NCI-H1436 treated with DMSO at 0.1 percent for 48 hours (cell line): ENCODE data around the gene RAB36.

Source experiments
- DNase-seq: peaks from one replicate; lab custom pipeline; 2025; lab: John Stamatoyannopoulos, UW

RAB36 gene

DNA sequence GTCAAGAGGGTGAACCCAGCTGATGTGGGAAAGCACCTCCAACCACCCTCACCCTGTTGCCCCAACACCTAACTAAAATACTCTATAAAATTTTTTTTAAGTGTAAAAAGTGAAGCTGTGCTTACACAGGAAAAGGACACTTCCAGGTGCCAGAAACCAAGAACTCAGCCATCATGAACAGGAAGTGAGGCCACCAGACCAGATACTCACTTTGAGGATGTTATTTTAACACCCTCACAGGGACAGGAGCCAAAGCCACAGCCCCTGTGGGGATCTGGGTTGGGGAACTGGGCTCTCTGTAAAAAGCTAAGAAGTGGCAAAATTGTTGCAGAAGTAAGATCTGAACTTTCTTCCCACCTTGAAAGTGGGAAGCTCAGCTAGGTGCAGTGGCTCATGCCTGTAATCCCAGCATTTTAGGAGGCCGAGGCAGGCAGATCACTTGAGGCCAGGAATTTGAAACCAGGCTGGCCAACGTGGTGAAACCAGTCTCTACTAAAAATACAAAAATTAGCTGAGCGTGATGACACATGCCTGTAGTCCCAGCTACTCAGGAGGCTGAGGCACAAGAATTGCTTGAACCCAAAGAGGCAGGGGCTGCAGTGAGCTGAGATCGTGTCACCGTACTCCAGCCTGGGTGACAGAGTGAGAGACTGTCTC, 7.2 kb upstream of the RAB36 start:
- no peak for DNase-seq

DNA sequence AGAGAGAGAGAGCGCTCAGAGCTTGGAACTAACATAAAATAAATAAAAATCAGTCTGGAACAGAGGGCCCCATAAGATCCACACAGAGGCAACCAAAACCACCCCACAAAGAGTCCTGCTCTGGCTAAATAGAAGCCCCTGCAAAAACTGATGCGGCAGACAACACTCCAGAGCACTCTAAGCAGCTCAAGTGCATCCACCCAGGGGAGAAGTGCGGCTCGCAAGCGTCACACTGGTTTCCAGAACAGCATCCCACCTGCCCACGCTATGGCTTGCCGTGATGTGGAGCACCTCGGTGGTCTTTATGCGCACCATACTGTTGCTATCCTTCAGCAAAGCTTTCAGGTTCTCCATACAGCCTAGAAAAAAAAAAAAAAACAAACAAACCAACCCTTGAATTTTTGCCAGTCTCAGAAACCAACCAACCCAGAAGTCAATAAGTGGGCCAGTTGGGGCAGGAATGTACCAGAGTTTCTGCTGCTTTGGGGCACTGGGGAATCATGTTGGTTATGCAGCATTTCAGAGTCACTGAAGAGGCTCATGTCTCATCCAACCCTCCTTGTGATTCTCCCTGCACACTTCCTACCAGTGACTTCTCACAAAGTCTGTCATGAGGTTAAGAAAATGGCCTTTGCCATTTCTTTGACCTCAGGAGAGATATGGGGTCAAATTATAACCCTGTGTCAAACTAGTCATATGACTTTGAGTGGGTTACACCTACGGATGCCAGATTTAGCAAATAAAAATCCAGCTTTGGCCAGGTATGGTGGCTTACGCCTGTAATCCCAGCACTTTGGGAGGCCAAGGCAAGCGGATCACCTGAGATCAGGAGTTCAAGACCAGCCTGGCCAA, 6.5 kb upstream of the RAB36 start:
- DNase-seq, result no peak

DNA sequence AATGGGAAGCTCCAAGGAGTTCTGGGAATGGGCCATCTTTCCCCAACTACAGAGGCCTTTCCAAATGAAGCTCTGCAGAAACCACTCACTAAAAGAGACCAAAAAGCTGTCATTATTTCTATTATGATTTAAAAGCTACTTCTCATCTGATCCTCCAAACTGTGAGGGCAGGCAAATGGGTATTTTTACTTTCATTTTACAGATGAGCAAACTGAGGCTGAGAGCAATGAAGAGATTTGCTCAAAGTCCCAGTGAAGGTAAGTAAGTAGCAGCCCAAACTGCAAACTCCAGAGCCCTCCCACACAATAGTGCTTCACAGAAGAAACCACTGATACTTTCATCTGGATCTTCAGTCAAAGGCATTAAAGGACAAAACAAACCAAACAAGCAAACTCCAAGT, 4.9 kb upstream of the RAB36 start:
- no peak for DNase-seq

DNA sequence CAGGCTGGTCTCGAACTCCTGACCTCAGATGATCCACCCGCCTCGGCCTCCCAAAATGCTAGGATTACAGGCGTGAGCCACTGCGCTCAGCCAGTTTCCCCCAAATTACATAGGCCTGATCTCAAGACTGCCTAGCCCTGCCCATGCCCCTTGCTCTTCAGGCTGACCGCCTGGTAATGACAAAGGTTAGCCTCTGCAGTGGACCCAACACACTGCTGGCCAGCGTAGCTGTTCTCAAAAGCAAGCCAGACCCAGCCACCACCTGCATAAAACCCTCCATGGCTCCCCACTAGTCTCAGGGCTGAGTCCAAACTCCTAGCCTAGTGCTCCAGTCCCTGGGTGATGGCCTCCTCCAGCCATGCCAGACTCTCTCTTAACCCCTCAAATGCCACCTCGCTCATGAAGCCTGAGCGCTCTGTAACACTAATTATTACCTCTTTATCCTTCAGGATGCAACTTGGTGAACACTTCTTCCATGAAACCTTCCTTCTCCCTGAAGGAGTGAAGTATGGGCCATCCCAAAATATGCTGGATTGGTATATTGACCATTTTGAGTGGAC, 2.7 kb upstream of the RAB36 start:
- no peak for DNase-seq

DNA sequence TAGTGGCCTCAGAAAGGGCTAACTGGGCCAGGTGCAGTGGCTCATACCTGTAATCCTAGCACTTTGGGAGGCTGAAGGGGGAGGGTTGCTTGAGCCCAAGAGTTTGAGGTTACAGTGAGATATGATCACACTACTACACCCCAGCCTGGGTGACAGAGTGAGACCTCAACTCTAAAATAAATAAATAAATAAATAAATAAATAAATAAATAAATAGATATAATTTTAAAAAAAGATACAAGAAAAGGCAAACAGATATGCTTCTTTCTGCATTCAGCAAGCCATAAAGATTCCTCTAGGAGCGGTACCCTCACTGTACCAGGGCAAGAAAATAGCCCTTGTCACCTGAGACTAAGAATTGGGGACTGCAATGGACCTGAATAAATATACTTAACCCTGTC, 2.2 kb upstream of the RAB36 start:
- DNase-seq, result no peak

DNA sequence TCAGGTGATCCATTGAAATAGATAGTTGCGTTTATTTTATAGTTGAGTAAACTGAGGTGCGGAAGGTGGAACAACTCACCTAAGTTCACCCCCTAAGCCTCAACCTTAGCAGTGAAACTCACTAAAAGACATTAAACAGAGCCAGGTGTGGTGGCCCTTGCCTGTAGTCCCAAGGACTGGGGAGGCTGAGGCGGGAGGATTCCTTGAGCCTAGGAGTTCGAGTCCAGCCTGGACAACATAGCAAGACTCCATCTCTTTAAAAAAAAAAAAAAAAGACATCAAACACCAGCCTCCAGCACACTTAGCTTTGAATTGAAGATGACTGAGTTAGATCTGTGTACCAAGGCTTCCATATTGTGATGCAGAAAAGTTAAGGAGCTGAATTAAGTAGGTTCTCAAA, 845 bp upstream of the RAB36 start:
- no peak for DNase-seq

DNA sequence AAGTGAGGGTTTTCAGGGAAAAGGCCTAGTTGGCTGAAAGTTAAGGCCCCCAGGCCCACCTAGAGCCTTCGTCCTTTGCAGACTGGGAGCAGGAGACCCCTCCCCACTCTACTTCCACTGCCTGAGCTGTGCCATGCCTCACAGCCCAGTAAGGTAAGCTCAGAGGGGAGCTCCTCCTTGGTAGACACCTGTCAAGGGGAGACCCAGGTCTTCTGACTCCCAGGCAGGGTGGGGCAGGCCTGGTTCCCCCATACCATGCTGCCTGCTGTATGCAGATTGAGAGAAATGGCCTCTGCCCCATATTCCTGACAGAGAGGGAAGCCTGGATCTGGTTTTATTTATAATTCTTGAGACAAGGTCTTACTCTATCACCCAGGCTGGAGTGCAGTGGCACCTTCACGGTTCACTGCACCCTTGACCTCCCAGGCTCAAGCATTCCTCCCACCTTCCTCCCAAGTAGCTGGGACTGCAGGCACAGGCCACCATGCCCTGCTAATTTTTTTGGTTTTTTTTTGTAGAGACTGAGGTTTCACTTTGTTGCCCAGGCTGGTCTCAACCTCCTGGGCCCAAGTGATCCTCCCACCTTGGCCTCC, 697 bp downstream of the RAB36 start:
- DNase-seq, result no peak

DNA sequence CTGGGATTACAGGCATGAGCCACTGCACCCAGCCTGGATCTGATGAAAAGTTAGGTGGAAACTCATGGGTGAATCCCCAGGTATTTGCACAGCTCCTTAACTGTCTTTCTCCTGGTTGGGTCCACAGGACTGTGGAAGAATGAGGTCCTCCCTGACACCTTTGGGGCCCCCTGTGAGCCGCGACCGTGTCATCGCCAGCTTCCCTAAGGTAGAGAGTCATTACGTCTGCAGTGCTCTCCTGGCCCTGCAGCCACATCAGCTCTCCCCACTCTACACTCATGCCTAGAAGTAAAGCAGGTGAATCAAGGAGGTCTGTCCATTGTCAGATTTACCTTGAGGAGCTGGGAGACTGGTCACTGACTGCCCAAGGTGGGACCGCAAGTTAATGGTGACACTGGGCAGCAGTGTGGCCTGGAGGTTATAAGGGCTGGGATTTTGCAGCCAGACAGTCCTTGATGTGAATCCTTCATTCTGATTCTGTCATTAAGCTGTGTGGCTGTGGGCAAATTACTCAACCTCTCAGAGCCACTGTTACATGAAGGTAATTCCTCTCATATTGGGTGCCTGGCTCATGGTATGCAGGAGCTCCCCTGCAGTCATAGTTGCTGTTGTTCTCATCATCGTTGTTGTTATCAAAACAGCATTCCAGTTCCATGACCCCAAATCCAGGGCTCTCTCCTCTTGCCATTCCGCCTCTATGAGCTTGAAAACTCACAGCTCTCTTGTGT, 1.4 kb downstream of the RAB36 start:
- no peak for DNase-seq

DNA sequence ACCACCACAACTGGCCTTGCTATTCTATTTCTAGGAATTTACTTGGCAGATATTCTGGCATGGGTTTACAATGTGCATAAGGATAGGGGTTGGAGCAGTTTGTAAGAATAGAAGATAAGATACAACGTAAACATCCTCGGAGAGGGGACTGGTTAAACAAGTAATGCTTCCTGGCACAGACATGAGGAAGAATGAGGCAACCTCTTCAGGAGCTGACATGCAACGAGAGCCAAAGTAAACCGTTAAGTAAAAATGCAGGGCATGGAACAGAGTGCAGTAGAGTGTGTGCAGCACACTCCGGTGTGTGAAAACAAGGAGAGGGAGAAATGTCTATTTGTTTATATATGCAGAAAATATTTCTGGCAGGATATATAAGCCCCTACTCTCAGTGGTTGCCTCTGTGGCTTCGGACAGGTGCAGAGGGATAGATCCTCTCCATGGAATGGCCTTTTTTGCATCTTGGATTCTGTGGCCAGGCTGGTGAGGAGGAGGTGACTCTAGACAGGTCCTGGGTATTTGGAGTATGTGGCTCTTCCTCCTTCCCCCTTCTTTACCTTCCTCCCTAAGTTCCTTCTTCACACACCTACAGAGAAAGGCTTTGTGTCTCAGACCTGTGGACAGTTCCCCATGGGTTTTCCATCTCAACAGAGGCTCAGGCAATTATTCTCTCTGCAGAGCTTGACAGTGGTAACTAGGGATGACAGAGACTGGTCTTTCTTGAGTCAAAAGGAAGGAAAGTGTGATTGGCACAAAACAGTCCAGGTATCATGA, 2.5 kb downstream of the RAB36 start:
- DNase-seq, result no peak

DNA sequence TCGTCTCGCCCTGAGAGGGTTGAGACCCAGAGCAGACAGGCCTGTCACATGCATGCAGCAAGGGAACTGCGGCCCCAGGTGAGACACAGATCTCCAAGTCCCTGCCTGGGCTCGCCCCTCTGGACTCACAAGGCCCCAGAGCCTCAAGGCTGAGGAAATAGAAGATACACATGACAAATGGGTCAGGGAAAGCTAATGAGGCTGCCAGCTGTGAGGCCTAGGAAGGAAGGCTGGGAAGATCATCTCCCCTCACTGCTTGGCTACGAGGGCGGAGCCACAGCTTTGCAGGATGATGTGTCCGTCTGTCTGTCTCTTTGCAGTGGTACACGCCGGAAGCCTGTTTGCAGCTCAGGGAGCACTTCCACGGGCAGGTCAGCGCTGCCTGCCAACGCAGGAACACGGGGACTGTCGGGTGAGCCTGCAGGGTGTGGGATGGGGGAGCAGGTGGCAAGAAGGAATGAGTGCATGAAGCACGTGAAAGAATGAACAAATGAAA, 4.5 kb downstream of the RAB36 start:
- DNase-seq, result no peak

DNA sequence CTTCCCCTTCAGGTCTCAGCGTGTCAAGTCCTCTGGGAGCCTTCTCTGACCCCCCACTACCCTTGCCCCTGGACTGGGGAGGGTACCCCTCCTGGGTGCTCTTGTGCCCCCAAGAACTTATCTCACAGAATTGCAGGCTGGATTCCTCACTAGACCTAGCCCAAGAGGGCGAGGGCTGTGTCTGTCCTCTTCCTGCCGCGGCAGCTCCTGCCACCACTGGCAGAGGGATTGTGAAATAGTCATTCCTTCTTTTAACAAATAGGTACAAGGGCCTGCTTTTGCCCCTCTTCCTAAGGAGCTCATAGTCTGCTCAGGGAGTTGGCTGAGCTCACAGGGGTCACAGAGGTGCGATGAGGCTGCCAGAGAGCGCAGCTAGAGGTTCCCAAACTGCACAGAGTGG, 5.5 kb downstream of the RAB36 start:
- DNase-seq, result no peak

DNA sequence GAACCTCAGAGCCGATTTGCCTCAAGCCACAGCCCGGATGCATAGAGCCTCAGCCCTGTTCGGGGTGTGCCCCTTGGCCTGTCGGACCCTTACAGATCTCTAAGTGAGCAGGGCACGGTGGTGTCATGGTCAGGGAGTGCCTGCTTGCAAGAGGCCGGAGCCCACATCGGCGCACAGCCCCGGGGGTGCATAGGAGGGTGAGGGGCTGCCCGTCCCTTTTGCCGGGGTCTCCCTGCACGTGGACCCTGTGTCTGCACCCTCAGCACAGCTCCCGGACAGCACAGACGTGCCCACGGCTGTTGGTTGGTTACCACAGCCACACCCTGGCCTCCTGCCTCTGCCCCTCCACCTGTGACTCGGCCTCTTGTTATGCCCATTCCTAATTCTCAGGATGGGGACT, 6.5 kb downstream of the RAB36 start:
- DNase-seq, result no peak

DNA sequence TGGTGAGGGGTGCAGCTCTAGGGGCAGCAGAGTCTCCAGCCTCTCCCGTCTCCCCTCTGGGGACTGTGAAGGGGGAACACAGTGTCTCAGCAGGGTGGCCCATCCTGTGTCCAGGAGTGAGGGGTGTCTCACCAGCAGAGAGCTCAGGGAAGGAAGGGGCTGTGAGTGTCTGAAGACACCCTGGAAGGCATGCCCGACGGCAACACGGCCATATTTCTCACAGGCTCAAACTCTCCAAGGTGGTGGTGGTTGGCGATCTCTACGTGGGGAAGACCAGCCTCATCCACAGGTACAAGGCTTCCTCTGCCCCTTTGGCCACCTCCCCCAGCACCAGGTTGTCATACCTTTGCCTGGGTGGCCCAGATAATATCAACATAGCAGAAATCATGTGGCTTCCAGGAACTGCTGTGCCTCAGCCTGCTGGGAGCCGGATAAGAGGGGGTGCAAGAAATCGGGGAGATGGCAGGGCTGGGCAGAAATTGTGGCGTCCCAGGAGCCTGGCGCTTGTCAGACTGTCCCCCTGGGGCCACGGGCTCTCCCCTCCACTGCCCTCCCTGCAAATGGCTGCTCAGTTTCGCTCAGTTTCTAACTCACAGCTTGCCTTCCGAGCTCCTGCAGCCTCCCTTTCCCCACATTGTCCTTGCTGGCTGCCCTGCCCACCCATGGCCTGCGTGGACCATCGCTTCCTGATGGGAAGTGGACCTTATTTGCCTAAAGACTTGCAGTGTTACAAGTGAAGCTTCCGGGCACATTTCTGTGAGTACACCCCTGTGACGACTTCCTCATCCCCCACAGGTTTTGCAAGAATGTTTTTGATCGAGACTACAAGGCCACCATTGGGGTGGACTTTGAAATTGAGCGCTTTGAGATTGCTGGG, 7.2 kb downstream of the RAB36 start:
- DNase-seq, result no peak

DNA sequence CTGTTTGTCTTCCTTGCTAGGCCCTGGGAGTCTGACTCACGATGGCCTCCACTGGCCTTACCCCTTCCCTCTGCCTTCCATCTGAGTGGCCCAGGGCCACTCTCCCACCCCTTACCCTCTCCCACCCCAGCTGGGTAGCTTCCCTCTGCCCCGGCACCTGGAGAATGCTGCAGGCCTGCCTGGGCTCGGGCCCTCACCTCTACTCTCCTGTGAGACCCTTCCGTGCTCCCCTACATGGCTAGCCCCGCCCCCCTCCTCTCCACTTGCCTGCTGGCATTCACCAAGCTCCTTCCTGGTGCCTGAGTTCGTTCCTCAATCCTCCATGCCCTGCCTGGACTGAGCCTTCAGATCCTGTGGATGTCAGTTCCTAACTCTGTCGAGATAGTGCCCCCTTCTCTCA, 8.7 kb downstream of the RAB36 start:
- no peak for DNase-seq

DNA sequence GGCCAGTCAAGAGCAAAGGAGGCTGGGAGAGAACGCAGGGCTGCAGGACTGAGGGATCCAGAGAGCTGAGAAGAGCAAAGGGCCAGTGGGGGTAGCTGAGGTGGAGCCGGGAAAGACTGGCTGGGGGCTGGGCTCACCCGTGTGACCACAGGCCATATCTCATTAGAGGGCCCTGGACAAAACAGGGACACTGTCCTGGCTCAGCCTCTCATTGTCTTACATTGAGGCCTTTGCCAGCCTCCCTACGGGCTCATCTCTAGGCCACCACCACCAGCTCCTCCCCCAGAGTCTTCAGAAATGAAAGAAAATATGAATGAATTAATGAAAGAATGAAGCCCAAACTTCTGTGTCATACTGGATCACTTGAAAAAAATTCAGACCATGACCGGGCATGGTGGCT, 9.2 kb downstream of the RAB36 start:
- DNase-seq, result no peak

DNA sequence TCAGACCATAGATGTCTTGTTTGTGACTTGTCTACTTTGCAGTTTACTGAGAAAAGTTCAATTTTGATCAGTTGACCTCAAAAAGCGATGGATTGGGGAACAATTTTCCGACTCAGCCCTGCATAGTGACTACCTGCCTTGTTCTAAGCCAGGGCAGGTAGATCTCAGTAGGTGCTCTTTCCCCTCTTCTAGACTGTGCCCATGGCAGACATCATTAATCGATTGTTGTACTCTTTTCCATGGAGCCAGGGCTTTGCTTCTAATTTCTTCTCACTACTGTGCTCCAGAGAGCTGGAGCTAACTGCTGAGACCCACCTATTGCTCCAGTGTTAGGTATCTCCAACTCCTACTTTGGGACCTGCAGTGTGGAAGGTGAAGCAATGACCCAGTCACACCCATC, 9.9 kb downstream of the RAB36 start:
- no peak for DNase-seq

DNA sequence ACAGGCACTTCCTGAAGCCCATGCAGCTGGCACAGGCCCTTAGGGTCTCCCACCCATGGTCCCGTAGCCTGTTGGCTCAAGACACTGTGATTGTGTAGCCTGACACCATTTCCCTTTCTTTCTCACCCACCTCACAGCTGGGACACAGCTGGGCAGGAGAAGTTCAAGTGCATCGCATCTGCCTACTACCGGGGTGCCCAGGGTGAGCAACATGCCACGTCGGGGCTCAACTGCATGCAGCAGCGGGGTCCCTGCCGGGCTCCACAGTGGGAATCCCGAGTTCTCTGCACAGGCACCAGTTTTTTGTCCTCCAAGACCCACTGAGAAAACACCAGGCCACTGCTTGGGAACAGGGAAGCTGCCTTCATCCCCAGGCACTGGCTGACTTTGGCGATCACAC, 10.6 kb downstream of the RAB36 start:
- no peak for DNase-seq

DNA sequence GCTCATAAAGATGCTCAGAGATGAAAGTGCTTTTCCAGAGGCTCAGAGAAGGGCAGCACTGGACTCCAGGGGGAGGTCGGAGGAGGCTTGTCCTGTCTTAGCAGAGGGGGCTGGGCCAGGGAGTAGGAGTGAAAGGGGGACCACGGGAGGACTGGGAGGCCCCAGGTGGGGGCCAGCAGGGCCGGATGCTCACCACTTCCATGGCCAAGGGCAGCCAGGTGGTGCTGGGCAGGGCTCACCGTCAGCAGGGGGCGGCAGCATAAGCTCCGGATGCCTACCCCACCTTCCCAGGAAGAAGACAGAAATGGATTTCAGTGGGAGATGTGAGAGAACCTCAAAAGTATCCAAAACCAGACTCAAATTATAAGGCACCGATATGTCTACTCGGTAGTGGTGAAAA, 11.0 kb downstream of the RAB36 start:
- no peak for DNase-seq

DNA sequence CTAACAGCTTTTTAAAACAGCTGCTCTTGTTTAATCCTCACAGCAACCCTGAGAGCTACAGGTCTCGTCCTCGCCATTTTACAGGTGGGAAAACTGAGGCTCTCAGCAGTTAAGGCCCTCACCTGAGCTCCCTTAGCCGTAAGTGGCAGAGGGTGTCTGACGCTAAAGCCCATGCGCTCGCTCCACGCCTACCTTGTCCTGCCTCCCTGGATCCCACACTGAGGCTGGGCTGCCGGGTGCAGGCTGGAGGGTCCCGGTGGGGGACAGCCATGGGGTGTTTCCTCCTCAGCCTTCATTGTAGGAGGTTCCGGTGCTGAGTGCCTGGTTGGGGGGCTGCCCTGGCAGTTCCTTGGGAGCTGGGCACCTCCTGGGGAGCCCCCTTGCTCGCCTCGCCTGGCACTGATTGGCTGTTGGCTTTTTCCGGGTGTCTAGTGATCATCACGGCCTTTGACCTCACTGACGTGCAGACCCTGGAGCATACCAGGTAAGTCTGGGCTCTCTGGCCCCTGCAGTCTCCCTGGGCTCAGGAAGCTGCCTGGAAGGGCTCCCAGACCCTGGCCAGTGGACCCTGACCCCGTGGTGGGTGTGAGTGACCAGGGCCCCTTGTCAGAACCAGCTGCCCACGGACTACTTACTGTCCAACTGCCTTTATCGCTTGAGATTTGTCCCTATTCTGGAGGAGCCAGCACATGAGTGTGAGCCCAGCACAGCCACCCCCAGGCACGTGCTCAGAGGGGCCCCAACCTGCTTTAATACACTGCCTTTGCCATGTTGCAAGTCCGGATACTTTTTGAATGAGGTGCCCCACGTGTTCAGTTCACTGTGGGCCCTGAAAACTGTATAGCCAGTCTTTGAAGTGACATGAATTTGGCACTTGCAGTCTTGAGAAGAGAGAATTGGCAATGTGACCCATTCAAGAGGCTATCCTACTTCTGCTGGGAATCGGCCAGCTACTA, 12.6 kb downstream of the RAB36 start:
- DNase-seq, result no peak
